Measurements from ENCODE around the gene PGGT1B.

Gene PGGT1B

GRCh38 chr5:115262321-115263077, at the start of gene PGGT1B:
Gene PGGT1B, minus strand, starts transcription at chr5:115262877. Its CDS starts 26 bp downstream, at chr5:115262851.
- DNase-seq (ENCODE audit: low spot score) = peak; percentile 75

DNA sequence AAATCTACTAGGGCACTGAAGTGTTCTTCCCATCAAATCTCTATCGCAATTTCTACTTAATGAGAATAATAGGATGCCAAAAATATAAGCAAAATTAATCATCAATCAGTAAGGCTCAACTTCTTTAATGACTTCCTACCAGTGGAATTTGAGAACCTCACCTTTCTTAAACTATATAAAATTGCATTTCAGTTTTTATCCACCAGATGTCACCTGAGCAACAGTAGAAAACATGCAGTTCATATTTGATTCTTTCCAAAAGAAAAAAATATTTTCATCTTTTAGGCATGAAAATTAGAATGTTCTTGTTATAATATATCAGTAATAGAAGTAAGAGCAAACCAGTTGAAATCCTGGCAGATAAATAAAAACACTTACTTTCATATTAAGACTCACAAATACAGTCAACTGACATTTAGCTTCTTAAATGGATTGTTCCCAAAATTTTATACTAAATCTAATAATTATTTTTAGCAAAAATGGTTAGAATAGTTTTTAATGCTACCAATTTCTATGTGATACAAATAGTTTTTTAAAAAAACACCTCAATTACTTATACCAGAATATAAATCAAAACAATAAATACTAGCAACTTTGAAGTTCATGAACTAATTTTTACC, 47.2 kb upstream of the PGGT1B start:
- no peak for DNase-seq (ENCODE audit: low spot score)

GRCh38 chr5:115308815-115309214, 46.1 kb upstream of the PGGT1B start:
- no peak for DNase-seq (ENCODE audit: low spot score)

DNA sequence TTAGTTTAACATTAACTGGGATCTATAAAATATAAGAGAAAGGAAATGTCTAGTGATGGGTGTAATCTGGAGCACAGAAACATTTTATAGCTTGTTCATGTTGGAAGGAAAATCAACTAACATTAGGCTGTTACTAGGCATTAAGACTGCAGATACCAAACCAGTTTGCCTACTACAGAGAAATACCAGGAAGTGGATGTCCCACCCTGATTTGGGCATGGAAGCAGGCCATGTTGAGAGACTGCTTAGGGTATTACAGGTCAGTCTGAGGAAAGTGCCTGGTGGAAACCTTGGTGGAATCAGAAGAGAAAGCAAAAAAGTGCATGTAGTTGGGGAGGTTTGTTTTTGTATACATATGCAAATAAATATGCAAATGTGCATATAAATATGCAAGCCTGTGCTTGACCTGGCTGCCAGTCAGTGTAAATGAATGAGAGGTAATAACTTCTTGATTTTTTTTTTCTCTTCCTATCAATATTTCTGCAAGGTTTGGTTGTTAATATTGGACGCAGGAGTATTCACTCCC, 43.4 kb upstream of the PGGT1B start:
- DNase-seq (ENCODE audit: low spot score) = peak; percentile 17

DNA sequence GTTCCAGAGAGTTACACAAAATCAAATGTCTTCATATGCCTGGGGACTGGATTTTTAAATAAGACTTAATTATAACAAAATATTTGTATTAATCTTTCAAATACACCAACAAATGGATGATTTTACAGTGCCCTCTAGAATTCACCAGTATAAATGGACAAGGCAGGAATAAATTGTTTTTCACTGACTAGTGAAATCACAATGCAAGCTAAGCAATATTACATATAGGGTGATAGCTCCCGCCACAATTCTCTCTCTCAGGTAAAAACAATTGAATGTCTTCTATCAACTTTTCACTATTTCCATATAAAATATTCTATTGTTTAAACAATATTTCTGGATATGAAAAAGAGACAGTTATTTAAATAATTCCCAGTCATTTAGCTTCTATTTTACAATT, 41.8 kb upstream of the PGGT1B start:
- no peak for DNase-seq (ENCODE audit: low spot score)

- no peak for DNase-seq (ENCODE audit: low spot score)
Measured at GRCh38 chr5:115298811-115299210, 36.1 kb upstream of the PGGT1B start.

- DNase-seq (ENCODE audit: low spot score) = no peak
Measured at GRCh38 chr5:115297031-115297430, 34.4 kb upstream of the PGGT1B start.

DNA sequence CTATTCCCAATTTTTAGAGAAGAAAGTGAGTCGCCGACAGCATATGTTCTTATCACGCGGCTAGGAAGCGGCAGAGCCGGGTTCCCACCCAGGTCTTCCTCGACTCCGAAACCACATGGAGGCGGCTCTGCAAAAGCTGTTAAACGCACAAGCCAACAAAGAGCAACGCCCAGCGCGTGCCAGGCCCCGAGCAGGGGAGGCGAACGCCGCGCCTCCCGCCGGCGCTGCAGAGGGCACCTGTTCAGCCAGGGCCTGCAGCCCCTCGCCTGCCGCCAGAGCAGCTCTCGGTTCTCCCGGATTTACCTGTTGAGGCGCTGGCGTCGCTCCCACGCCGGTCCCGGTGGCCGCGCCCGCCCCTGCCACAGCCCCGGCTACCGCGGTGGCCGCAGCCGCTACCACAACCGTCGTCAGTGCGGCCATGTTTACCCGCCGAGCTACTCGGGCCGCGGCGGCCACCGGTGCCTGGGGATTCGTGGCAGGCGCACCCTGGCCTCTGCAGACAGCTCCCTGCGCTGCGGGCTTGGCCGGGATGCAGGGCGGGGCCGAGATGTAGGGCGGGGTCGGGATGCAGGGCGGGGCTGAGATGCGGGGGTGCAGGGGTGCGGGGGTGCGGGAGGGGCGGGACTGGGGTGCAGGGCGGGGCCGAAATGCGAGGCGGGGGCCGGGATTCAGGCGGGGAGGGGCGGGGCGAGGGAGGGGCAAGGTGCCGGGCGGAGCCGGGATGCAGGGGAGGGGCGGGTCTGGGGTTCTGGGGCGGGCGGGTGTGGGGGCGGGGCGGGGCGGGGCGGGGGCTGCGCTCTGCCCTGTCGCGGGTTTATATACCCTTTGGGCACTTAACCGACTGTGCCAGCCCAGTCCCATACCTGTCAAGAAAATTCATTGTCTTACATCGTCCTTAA, 33.7 kb upstream of the PGGT1B start, which contains the start of gene CCDC112:
Gene CCDC112, minus strand, starts transcription at position 531 of the 899 bp plus-strand sequence. Its CDS starts 111 bp downstream, at position 420.
- DNase-seq (ENCODE audit: low spot score) = peak; percentile 93

DNA sequence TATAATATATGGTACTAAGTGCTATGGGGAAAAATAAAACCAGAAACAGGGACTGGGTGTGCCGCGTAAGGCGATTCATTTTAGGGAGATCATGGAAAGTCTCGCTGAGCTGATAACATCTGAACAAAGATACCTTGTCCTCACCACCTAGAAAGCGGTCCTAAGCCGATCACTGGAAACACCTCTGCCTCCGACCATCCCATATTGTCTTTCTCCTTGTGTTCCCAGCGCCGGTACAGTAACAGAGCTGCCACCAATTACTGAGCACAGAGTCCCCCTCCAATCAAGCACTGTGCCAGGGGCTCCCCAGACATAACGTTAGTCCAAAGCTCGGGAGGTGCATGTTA, 33.1 kb upstream of the PGGT1B start:
- DNase-seq (ENCODE audit: low spot score) = no peak

DNA sequence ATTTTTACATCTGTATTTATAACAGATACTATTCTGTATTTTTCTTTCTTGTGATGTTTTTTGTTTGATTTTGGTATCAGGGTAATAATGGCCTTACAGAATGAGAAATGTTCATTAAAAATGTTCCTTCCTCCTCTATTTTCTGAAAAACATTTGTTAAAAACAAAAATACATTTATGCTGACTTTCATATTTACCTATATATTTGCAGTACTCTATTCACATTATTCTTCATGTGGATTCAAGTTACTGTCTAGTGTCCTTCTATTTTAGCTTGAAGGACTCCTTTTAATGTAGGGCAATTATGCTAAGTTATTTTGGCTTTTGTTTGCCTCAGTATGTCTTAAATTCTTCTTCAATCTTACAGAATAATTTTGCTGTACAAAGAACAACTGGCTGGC, 28.7 kb upstream of the PGGT1B start:
- DNase-seq (ENCODE audit: low spot score) = no peak

GRCh38 chr5:115289104-115289503, 26.4 kb upstream of the PGGT1B start:
- no peak for DNase-seq (ENCODE audit: low spot score)

DNA sequence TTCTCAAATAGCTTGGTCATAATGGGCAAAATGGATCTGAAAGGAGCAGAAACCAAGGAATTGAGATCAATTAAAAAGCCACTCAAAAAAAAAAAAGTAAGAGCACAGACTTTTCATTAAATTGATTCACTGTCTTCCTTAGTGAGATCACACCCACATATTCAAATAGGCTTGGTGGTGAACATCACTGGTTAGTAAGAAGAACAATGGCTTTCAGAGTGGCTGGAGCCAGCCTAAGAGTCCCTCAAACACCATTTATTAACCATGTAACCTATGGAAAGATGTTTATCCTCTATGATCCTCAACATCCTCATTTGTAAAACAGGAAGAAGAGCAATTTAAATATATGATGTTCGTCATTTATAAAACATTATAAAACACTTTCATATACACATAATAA, 21.3 kb upstream of the PGGT1B start:
- DNase-seq (ENCODE audit: low spot score) = no peak

- DNase-seq (ENCODE audit: low spot score) = no peak
Measured at GRCh38 chr5:115282131-115282530, 19.5 kb upstream of the PGGT1B start.

DNA sequence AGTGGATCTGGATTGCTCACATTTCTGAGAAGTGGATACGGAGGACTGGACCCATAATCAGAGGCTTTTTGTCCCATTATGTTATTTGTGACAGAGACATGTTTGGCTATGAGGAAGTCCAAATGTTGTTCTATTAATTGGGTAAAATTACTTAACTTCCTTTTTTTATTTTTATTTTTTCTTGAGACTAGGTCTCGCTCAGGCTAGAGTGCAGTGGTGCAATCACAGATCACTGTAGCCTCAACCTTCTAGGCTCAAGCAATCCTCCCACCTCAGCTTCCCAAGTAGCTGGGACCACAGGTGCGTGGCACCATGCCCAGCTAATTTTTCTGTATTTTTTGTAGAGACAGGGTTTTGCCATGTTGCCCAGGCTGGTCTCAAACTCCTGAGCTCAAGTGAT, 11.9 kb upstream of the PGGT1B start:
- DNase-seq (ENCODE audit: low spot score) = no peak

- DNase-seq (ENCODE audit: low spot score) = no peak
Measured at GRCh38 chr5:115272297-115272958, 9.8 kb upstream of the PGGT1B start.

DNA sequence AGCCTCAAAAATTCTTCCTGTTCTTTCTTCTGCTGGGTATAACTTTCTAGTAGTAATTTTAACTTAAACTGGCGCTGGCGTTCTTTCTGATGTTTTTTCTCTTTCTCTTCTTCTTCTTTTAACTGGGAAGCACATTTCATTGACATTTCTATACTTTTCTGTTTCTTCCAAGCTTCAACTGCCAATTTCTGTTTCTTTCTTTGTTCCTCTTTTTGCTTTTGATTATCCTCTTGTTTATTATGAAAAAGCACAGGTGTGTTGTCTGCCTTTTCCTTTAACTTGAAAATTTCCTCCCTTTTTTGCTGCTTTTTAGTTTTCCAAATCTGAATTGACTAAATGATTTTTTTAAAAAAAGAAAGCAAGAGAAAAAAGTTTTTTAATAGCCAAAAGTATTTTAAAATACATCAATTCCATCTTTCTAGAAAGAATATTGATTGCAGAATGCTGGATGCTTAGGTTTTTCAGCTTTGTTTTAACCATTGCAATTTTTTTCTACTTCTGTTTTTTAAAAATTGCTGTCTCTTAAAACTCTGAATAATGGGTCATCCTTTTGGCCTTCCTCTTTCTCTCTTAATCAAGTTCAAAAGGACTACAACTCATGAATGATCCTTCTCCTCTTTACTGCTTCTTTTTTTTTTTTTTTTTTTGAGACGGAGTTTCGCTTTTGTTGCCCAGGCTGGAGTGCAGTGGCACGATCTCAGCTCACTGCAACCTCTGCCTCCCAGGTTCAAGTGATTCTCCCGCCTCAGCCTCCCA, 8.8 kb upstream of the PGGT1B start:
- no peak for DNase-seq (ENCODE audit: low spot score)

GRCh38 chr5:115267617-115268016, 4.9 kb upstream of the PGGT1B start:
- DNase-seq (ENCODE audit: low spot score) = no peak

- no peak for DNase-seq (ENCODE audit: low spot score)
Measured at GRCh38 chr5:115265220-115265619, 2.5 kb upstream of the PGGT1B start.

- no peak for DNase-seq (ENCODE audit: low spot score)
Measured at GRCh38 chr5:115264786-115265185, 2.1 kb upstream of the PGGT1B start.

GRCh38 chr5:115263078-115263380, 352 bp upstream of the PGGT1B start:
- DNase-seq (ENCODE audit: low spot score) = no peak

GRCh38 chr5:115262011-115262320, 711 bp downstream of the PGGT1B start:
- peak; percentile 11 for DNase-seq (ENCODE audit: low spot score)

GRCh38 chr5:115260248-115260647, 2.4 kb downstream of the PGGT1B start:
- DNase-seq (ENCODE audit: low spot score) = no peak

Data from iPS-NIHi11 (cell line).